Stomach (tissue), 4 donors: ENCODE results near the gene CCR3.

Experiments used
- EP300 ChIP-seq: sonication (generic); formaldehyde crosslinking; IDR thresholded peaks from one replicate; pipeline ENCODE4 v1.6.1; 2017; ENCODE audit warnings: antibody characterized with exemption
- TF ChIP-seq, protein P1 (sequence below), 7 experiments: fragments of 450-650 bp in 4 of 7; fragments of 200-600 bp in 3 of 7; sonication (generic) in 3 of 7; IDR thresholded peaks; one replicate each; pipeline ENCODE4 v1.5.1; 2016 to 2019; ENCODE audit warnings: antibody characterized with exemption in 7 of 7, control low read depth in 2 of 7, mild to moderate bottlenecking in 1 of 7

DNA sequence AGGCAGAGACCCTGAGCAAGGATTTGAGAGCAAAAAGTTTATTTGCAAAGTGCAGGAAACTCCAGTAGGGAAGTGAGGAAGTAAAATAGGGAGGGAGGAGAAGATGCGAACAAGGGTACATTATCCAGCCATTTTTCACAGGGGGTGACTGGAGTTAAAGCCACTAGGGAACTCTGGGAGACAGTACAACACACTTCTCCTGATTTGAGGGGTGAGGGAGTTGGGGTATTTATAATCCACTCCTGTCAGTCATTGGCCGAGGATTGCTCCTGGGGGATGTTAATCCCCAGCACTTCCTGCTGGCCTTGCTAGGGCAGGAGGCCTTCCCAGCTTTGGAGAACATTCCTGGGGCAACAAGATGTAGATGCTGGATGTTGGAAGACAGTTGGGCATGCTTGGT, 28.2 kb downstream of the CCR3 start:
- TF ChIP-seq, protein P1, sequence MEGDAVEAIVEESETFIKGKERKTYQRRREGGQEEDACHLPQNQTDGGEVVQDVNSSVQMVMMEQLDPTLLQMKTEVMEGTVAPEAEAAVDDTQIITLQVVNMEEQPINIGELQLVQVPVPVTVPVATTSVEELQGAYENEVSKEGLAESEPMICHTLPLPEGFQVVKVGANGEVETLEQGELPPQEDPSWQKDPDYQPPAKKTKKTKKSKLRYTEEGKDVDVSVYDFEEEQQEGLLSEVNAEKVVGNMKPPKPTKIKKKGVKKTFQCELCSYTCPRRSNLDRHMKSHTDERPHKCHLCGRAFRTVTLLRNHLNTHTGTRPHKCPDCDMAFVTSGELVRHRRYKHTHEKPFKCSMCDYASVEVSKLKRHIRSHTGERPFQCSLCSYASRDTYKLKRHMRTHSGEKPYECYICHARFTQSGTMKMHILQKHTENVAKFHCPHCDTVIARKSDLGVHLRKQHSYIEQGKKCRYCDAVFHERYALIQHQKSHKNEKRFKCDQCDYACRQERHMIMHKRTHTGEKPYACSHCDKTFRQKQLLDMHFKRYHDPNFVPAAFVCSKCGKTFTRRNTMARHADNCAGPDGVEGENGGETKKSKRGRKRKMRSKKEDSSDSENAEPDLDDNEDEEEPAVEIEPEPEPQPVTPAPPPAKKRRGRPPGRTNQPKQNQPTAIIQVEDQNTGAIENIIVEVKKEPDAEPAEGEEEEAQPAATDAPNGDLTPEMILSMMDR (IDR thresholded peaks at IDR 0.05), result no peak
- no peak for TF ChIP-seq EP300
